Inferior parietal cortex (tissue), 1 donor: Measurements from ENCODE around the gene ADAM8.
"Not testable (repeated sequence)": the region's sequence is repeated elsewhere in the genome, so short reads cannot be mapped to it uniquely, and the experiment has no call there.

Experiments
- DNase-seq: peaks from one replicate; pipeline ENCODE4 v3.0.0-alpha.2; 2016; ENCODE audit errors: extremely low spot score

ADAM8 gene

GRCh38 chr10:133249975-133250754 lies 26.5 kb downstream of the ADAM8 start:
- no peak for DNase-seq

GRCh38 chr10:133249094-133249780 lies 27.4 kb downstream of the ADAM8 start:
- no peak for DNase-seq

GRCh38 chr10:133248334-133248715 lies 28.3 kb downstream of the ADAM8 start:
- DNase-seq, result no peak

GRCh38 chr10:133247681-133248333 lies 28.9 kb downstream of the ADAM8 start:
- no peak for DNase-seq

- no peak for DNase-seq
Observed at GRCh38 chr10:133246236-133246626, 30.4 kb downstream of the ADAM8 start.

- no peak for DNase-seq
Observed at GRCh38 chr10:133245439-133246235, 31.0 kb downstream of the ADAM8 start.

- DNase-seq, result no peak
Observed at GRCh38 chr10:133243593-133243992, 33.1 kb downstream of the ADAM8 start.

GRCh38 chr10:133242611-133243356 lies 33.9 kb downstream of the ADAM8 start:
- no peak for DNase-seq

GRCh38 chr10:133241501-133242205 lies 35.0 kb downstream of the ADAM8 start:
- no peak for DNase-seq

GRCh38 chr10:133239990-133240389 lies 36.7 kb downstream of the ADAM8 start:
- no peak for DNase-seq

- no peak for DNase-seq
Observed at GRCh38 chr10:133238466-133238804, 38.2 kb downstream of the ADAM8 start.

- DNase-seq, result no peak
Observed at GRCh38 chr10:133237588-133238465, 38.8 kb downstream of the ADAM8 start, which contains the start of gene VENTX. VENTX (plus strand) TSS chr10:133237855; CDS start chr10:133237915, 60 bp downstream.

GRCh38 chr10:133237241-133237587 lies 39.5 kb downstream of the ADAM8 start:
- no peak for DNase-seq

- no peak for DNase-seq
Observed at GRCh38 chr10:133236401-133237240, 40.0 kb downstream of the ADAM8 start.

- DNase-seq, result no peak
Observed at GRCh38 chr10:133235932-133236331, 40.7 kb downstream of the ADAM8 start.

- no peak for DNase-seq
Observed at GRCh38 chr10:133235265-133235855, 41.3 kb downstream of the ADAM8 start.

- DNase-seq, result not testable (repeated sequence)
Observed at GRCh38 chr10:133234796-133235195, 41.9 kb downstream of the ADAM8 start.

- DNase-seq, result no peak
Observed at GRCh38 chr10:133231946-133232574, 44.6 kb downstream of the ADAM8 start.
